Measurements from ENCODE around the gene DNAJB13. TPM values are rescaled to one million over a fixed set of nuclear protein-coding genes. Genes with fewer than 3 reads are reported as not detected.

DNAJB13 gene
- total and polyA plus RNA-seq, 2 donors (not counting 1 experiment from before 2014, with no cell fraction given), result 0.15 to 0.27 TPM

- 95% methylated on average over 2 of the region's 4 CpGs for whole genome bisulfite sequencing (ENCODE audit: insufficient coverage)
- peaks cover 10 to 79% of the 10 kb centered on the region in 2 experiments for H3K36me3 ChIP-seq (replicated peaks in 1 of 2; ENCODE audit: control extremely low read depth in 1 of 2, control insufficient read depth in 1 of 2, extremely low read depth in 1 of 2, insufficient read depth in 2 of 2, low read length in 1 of 2)
These were observed 36.5 kb upstream of the DNAJB13 start for GRCh38 chr11:73914284-73914683.

DNA sequence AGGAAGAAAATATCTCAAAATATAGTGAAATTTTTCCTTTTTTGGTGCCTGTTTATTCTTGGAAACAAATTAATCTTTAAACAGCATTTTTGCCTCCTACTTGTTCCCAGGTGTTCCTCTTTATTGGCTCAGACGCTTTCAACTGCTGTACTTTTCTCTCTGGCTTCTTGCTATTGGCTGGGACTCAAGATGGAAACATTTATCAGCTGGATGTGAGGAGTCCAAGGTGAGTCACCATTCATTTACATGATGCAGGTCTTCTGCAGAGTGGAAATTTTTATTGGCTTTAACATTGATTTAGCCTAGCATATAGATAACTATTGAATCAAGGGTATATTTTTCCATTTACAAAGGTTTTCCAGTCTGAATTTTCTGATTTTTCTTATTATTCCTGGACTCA, 34.4 kb upstream of the DNAJB13 start:
- Histone ChIP-seq H4K20me1 (ENCODE audit: control insufficient read depth, insufficient read depth, low read length, poor library complexity, severe bottlenecking) (no peaks in the 10 kb centered on the region), H3K4me3 (ENCODE audit: control extremely low read depth in 1 of 5, extremely low read depth in 1 of 5, insufficient read depth in 1 of 5, low read depth in 2 of 5, low read length in 4 of 5) (no peak overlapping the region), H3K9ac (ENCODE audit: low read length) (no peak overlapping the region), H3K36me3 (replicated peaks in 1 of 2; ENCODE audit: control extremely low read depth in 1 of 2, control insufficient read depth in 1 of 2, extremely low read depth in 1 of 2, insufficient read depth in 2 of 2, low read length in 1 of 2) (peaks cover 6 to 76% of the 10 kb centered on the region in 2 experiments), H3K9me3 (ENCODE audit: control extremely low read depth in 1 of 3, control insufficient read depth in 2 of 3, insufficient read depth in 1 of 3, low read length in 2 of 3) (no peaks in the 10 kb centered on the region), H3K27ac (ENCODE audit: low read length in 2 of 2) (no peak overlapping the region), H3K4me1 (ENCODE audit: control insufficient read depth in 2 of 2, insufficient read depth in 2 of 2, low read length in 2 of 2) (no peaks in the 10 kb centered on the region), H3K79me2 (ENCODE audit: control insufficient read depth, insufficient read depth, low read length) (no peaks in the 10 kb centered on the region), H2AFZ (ENCODE audit: insufficient read depth, low read depth, low read length, poor library complexity, severe bottlenecking) (no peak overlapping the region), H3K27me3 (replicated peaks in 1 of 4; ENCODE audit: control extremely low read depth in 1 of 4, control insufficient read depth in 3 of 4, insufficient read depth in 4 of 4, low read length in 3 of 4) (no peaks in the 10 kb centered on the region), H3K4me2 (replicated peaks; ENCODE audit: low read depth, low read length, poor library complexity, severe bottlenecking) (no peak overlapping the region)
- CTCF ChIA-PET, result interaction anchor here (1.2 kb wide), 1 partner anchor 15 kb away, joined by 3 read pairs; no protein-coding TSS in a partner anchor
- no peaks in the 10 kb centered on the region for H3K4me1 Mint-ChIP-seq
- intact Hi-C loops (cut with micrococcal nuclease), result no loop called here
- H3K9me3 Mint-ChIP-seq (ENCODE audit: insufficient read depth), result no peaks in the 10 kb centered on the region
- TF ChIP-seq, protein P1, sequence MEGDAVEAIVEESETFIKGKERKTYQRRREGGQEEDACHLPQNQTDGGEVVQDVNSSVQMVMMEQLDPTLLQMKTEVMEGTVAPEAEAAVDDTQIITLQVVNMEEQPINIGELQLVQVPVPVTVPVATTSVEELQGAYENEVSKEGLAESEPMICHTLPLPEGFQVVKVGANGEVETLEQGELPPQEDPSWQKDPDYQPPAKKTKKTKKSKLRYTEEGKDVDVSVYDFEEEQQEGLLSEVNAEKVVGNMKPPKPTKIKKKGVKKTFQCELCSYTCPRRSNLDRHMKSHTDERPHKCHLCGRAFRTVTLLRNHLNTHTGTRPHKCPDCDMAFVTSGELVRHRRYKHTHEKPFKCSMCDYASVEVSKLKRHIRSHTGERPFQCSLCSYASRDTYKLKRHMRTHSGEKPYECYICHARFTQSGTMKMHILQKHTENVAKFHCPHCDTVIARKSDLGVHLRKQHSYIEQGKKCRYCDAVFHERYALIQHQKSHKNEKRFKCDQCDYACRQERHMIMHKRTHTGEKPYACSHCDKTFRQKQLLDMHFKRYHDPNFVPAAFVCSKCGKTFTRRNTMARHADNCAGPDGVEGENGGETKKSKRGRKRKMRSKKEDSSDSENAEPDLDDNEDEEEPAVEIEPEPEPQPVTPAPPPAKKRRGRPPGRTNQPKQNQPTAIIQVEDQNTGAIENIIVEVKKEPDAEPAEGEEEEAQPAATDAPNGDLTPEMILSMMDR (IDR thresholded peaks at IDR 0.05), result no peak
- TF ChIP-seq EZH2 (IDR thresholded peaks at IDR 0.05; ENCODE audit: borderline replicate concordance, insufficient read depth, low read depth, low read length, poor library complexity, severe bottlenecking), result no peak
- no peak for DNase-seq
- 100% methylated on average over 1 of the region's 1 CpG for WGBS (ENCODE audit: insufficient coverage)
- no peak overlapping the region for H3K27ac Mint-ChIP-seq
- ATAC-seq (ENCODE audit: low read depth), result no peak
- POLR2A ChIA-PET, result no interaction called here
- H3K4me3 Mint-ChIP-seq, result no peak overlapping the region
- no peaks in the 10 kb centered on the region for H3K27me3 Mint-ChIP-seq

More at GRCh38 chr11:73914284-73914683, 36.5 kb upstream of the DNAJB13 start:
- Mint-ChIP-seq H3K9me3 (ENCODE audit: insufficient read depth) (no peaks in the 10 kb centered on the region), H3K4me3 (no peak overlapping the region), H3K4me1 (no peaks in the 10 kb centered on the region), H3K27me3 (no peaks in the 10 kb centered on the region), H3K27ac (no peak overlapping the region)
- no peak overlapping the region for H3K9ac ChIP-seq (ENCODE audit: low read length)
- TF ChIP-seq, protein P1 (IDR thresholded peaks at IDR 0.05), result no peak
- TF ChIP-seq EZH2 (IDR thresholded peaks at IDR 0.05; ENCODE audit: borderline replicate concordance, insufficient read depth, low read depth, low read length, poor library complexity, severe bottlenecking), result no peak
- H3K79me2 ChIP-seq (ENCODE audit: control insufficient read depth, insufficient read depth, low read length), result no peaks in the 10 kb centered on the region
- H3K27ac ChIP-seq (ENCODE audit: low read length in 2 of 2), result no peak overlapping the region
- no peaks in the 10 kb centered on the region for H3K27me3 ChIP-seq (replicated peaks in 1 of 4; ENCODE audit: control extremely low read depth in 1 of 4, control insufficient read depth in 3 of 4, insufficient read depth in 4 of 4, low read length in 3 of 4)
- no peak overlapping the region for H3K4me2 ChIP-seq (replicated peaks; ENCODE audit: low read depth, low read length, poor library complexity, severe bottlenecking)
- intact Hi-C loops (cut with micrococcal nuclease), result no loop called here
- H2AFZ ChIP-seq (ENCODE audit: insufficient read depth, low read depth, low read length, poor library complexity, severe bottlenecking), result no peak overlapping the region
- ChIA-PET POLR2A (no interaction called here), CTCF (no interaction called here)
- no peaks in the 10 kb centered on the region for H3K9me3 ChIP-seq (ENCODE audit: control extremely low read depth in 1 of 3, control insufficient read depth in 2 of 3, insufficient read depth in 1 of 3, low read length in 2 of 3)
- no peaks in the 10 kb centered on the region for H4K20me1 ChIP-seq (ENCODE audit: control insufficient read depth, insufficient read depth, low read length, poor library complexity, severe bottlenecking)
- H3K4me3 ChIP-seq (ENCODE audit: control extremely low read depth in 1 of 5, extremely low read depth in 1 of 5, insufficient read depth in 1 of 5, low read depth in 2 of 5, low read length in 4 of 5), result no peak overlapping the region
- H3K4me1 ChIP-seq (ENCODE audit: control insufficient read depth in 2 of 2, insufficient read depth in 2 of 2, low read length in 2 of 2), result no peaks in the 10 kb centered on the region
- no peak for DNase-seq
- ATAC-seq (ENCODE audit: low read depth), result no peak
